GM23338 (cell line): ENCODE results near the gene SH3BP2. TPM values are rescaled to one million over a fixed set of nuclear protein-coding genes. Genes with fewer than 3 reads are reported as not detected.

ENCODE experiments used
- ATAC-seq: fragments of 200-7000 bp; cut with Tn5 transposase; 3 replicates; pipeline ENCODE4 v1.9.1; 2020
- DNase-seq: peaks from one replicate; pipeline ENCODE4 v3.0.0-alpha.2; 2015; ENCODE audit warnings: low spot score
- H2AFZ ChIP-seq: fragments of 200-600 bp; sonication (generic); 2 replicates; pipeline ENCODE4 v1.8.0; 2016; ENCODE audit warnings: antibody characterized with exemption, mild to moderate bottlenecking, moderate library complexity
- H3F3A ChIP-seq: fragments of 200-600 bp; sonication (generic); replicated peaks from 2 replicates; pipeline ENCODE4 v1.8.0; 2017; ENCODE audit warnings: antibody characterized with exemption, mixed run types, low read depth
- H3K27ac ChIP-seq: fragments of 200-600 bp; sonication (generic); 2 replicates; pipeline ENCODE4 v1.6.1; 2016; ENCODE audit warnings: low read depth
- H3K27me3 ChIP-seq: fragments of 200-600 bp; sonication (generic); 2 replicates; pipeline ENCODE4 v1.8.0; 2016; ENCODE audit warnings: mild to moderate bottlenecking, mixed run types, moderate library complexity; ENCODE audit not compliant: insufficient read depth
- H3K36me3 ChIP-seq: fragments of 200-600 bp; sonication (generic); 2 replicates; pipeline ENCODE4 v1.8.0; 2016; ENCODE audit warnings: mild to moderate bottlenecking; ENCODE audit not compliant: insufficient read depth
- H3K4me1 ChIP-seq: fragments of 200-600 bp; sonication (generic); 2 replicates; pipeline ENCODE4 v1.8.0; 2016; ENCODE audit warnings: mild to moderate bottlenecking, moderate library complexity; ENCODE audit not compliant: insufficient read depth
- H3K4me2 ChIP-seq: fragments of 200-600 bp; sonication (generic); 2 replicates; pipeline ENCODE4 v1.7.1; 2017; ENCODE audit warnings: mixed run types
- H3K4me3 ChIP-seq: fragments of 200-600 bp; sonication (generic); 2 replicates; pipeline ENCODE4 v1.6.1; 2016; ENCODE audit warnings: mixed run types
- H3K79me2 ChIP-seq: fragments of 200-600 bp; sonication (generic); replicated peaks from 2 replicates; pipeline ENCODE4 v1.8.0; 2017; ENCODE audit warnings: mild to moderate bottlenecking; ENCODE audit not compliant: insufficient read depth
- H3K9me2 ChIP-seq: fragments of 200-600 bp; sonication (generic); 2 replicates; pipeline ENCODE4 v1.8.0; 2017; ENCODE audit not compliant: insufficient read depth
- H4K20me1 ChIP-seq: fragments of 200-600 bp; sonication (generic); replicated peaks from 2 replicates; pipeline ENCODE4 v1.8.0; 2017; ENCODE audit warnings: mild to moderate bottlenecking; ENCODE audit not compliant: insufficient read depth
- H3K27ac Mint-ChIP-seq: 2 replicates; pipeline ENCODE4 v1.8.0; 2020; ENCODE audit warnings: inconsistent platforms, mild to moderate bottlenecking, moderate library complexity, mixed read lengths
- H3K27me3 Mint-ChIP-seq: 3 replicates; pipeline ENCODE4 v1.8.0; 2022; ENCODE audit warnings: low read depth, mild to moderate bottlenecking, moderate library complexity, mixed read lengths, inconsistent platforms; ENCODE audit not compliant: insufficient read depth, poor library complexity
- H3K36me3 Mint-ChIP-seq: 3 replicates; pipeline ENCODE4 v1.8.0; 2021; ENCODE audit warnings: low read depth, mild to moderate bottlenecking, inconsistent platforms, moderate library complexity, mixed read lengths
- H3K4me1 Mint-ChIP-seq: 3 replicates; pipeline ENCODE4 v1.8.0; 2020; ENCODE audit warnings: mild to moderate bottlenecking, inconsistent platforms, mixed read lengths
- H3K4me3 Mint-ChIP-seq: 3 replicates; pipeline ENCODE4 v1.8.0; 2021; ENCODE audit warnings: moderate library complexity, mild to moderate bottlenecking, inconsistent platforms, mixed read lengths
- H3K9me3 Mint-ChIP-seq: 3 replicates; pipeline ENCODE4 v1.8.0; 2020; ENCODE audit warnings: moderate library complexity, mild to moderate bottlenecking, inconsistent platforms, mixed read lengths
- CREB1 ChIP-seq: fragments of 250-450 bp; sonication (Bioruptor Pico); IDR thresholded peaks from 2 replicates; pipeline ENCODE4 v1.5.0; 2020; ENCODE audit warnings: low read depth, mild to moderate bottlenecking, moderate library complexity
- EZH2 ChIP-seq: fragments of 200-600 bp; sonication (generic); IDR thresholded peaks from one replicate; pipeline ENCODE4 v1.8.0; 2017; ENCODE audit warnings: antibody characterized with exemption, mild to moderate bottlenecking, low read depth; ENCODE audit not compliant: unreplicated experiment
- EZH2phosphoT487 ChIP-seq: fragments of 200-600 bp; sonication (generic); IDR thresholded peaks from one replicate; pipeline ENCODE4 v1.8.1; 2018; ENCODE audit warnings: antibody characterized with exemption; ENCODE audit not compliant: unreplicated experiment
- JUNB ChIP-seq: IDR thresholded peaks from one replicate; pipeline ENCODE4 v1.6.1; 2016; ENCODE audit warnings: antibody characterized with exemption; ENCODE audit not compliant: unreplicated experiment
- NANOG ChIP-seq: IDR thresholded peaks from 2 replicates; pipeline ENCODE4 v1.6.1; 2016; ENCODE audit warnings: antibody characterized with exemption, borderline replicate concordance
- POLR2AphosphoS5 ChIP-seq: IDR thresholded peaks from 2 replicates; pipeline ENCODE4 v1.6.1; 2016; ENCODE audit warnings: antibody characterized with exemption, low read depth
- STAT1 ChIP-seq: IDR thresholded peaks from one replicate; pipeline ENCODE4 v1.6.1; 2016; ENCODE audit warnings: antibody characterized with exemption; ENCODE audit not compliant: unreplicated experiment
- ZNF114 ChIP-seq: fragments of 250-450 bp; sonication (Bioruptor Pico); IDR thresholded peaks from 2 replicates; pipeline ENCODE4 v1.5.0; 2020; ENCODE audit warnings: mild to moderate bottlenecking, moderate library complexity
- ZNF331 ChIP-seq: fragments of 250-450 bp; sonication (Bioruptor Pico); IDR thresholded peaks from 2 replicates; pipeline ENCODE4 v1.5.0; 2020; ENCODE audit warnings: low read depth, mild to moderate bottlenecking, moderate library complexity
- polyA plus RNA-seq: library from polyadenylated mRNA; unstranded; fragments of >200 nt; fragmentation: Nextera tagmentation; extraction: Ambion mirVana; gene quantifications from 2 replicates; pipeline ENCODE4 v1.2.1, GENCODE V29; 2016
- total RNA-seq: library from RNA; depleted of rRNA; stranded (reverse); fragments of >200 nt; shearing (Covaris generic); gene quantifications from 2 replicates; pipeline ENCODE4 v1.2.3, GENCODE V29; 2014
- TF ChIP-seq, protein P1 (sequence below): IDR thresholded peaks from 2 replicates; pipeline ENCODE4 v1.6.1; 2016; ENCODE audit warnings: antibody characterized with exemption
- TF ChIP-seq, protein P2 (sequence below): IDR thresholded peaks from one replicate; pipeline ENCODE4 v1.6.1; 2018; ENCODE audit warnings: antibody characterized with exemption; ENCODE audit not compliant: unreplicated experiment
- TF ChIP-seq, protein P3 (sequence below), 2 experiments: fragments of 200-600 bp in 1 of 2; sonication (generic) in 1 of 2; conservative IDR thresholded peaks; 2 replicates each; pipeline versions ENCODE4 v1.5.1 to v1.6.1; 2016 to 2017; ENCODE audit warnings: antibody characterized with exemption in 2 of 2, low read depth in 2 of 2, mild to moderate bottlenecking in 2 of 2, moderate library complexity in 1 of 2
- TF ChIP-seq, protein P4 (sequence below): fragments of 250-450 bp; sonication (Bioruptor Pico); IDR thresholded peaks from 2 replicates; pipeline ENCODE4 v1.5.0; 2020; ENCODE audit warnings: mild to moderate bottlenecking, moderate library complexity

Gene SH3BP2
- total and polyA plus RNA-seq, 2 experiments from 2014 or later: 15.2 to 43.9 TPM

DNA sequence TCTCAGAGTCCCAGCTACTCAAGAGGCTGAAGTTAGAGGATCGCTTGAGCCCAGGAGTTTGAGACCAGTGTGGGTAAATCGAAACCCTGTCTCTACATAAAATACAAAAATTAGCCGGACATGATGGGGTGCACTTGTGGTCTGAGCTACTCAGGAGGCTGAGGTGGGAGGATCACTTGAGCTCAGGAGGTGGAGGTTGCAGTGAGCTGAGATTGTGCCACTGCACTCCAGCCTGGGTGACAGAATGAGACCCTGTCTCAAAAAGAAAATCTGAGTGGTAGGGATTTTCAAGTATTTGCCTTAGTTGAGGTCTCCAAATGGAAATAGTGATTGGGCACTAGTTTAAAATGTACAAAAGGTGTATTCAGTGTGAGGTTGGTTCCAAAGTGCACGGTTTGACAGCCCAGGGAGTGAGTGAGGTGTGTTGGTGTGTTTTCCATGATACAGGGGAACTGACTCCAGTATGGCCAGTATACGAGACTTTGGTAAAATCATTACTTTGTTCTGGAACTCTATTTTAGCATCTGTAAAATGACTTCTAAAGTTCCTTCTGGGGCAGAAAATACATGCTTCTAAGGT lies 64.6 kb downstream of the SH3BP2 start:
- Histone ChIP-seq H2AFZ (no peak overlapping the region), H3K4me1 (peaks cover 31% of the 10 kb centered on the region), H3F3A (0 out of 2 replicates have a peak, but pooled peaks cover 2% of the 10 kb centered on the region), H3K79me2 (peaks cover 95% of the 10 kb centered on the region), H3K27ac (no peak overlapping the region), H4K20me1 (peaks cover 10% of the 10 kb centered on the region), H3K9me2 (no peaks in the 10 kb centered on the region), H3K36me3 (no peaks in the 10 kb centered on the region), H3K4me2 (no peak overlapping the region), H3K27me3 (no peaks in the 10 kb centered on the region), H3K4me3 (no peak overlapping the region)
- no peak overlapping the region for H3K27ac Mint-ChIP-seq
- no peaks in the 10 kb centered on the region for H3K9me3 Mint-ChIP-seq
- H3K4me1 Mint-ChIP-seq: peaks cover 28% of the 10 kb centered on the region
- no peak for ATAC-seq
- H3K27me3 Mint-ChIP-seq: peaks cover 2% of the 10 kb centered on the region
- no peak for TF ChIP-seq STAT1
- TF ChIP-seq, protein P1, sequence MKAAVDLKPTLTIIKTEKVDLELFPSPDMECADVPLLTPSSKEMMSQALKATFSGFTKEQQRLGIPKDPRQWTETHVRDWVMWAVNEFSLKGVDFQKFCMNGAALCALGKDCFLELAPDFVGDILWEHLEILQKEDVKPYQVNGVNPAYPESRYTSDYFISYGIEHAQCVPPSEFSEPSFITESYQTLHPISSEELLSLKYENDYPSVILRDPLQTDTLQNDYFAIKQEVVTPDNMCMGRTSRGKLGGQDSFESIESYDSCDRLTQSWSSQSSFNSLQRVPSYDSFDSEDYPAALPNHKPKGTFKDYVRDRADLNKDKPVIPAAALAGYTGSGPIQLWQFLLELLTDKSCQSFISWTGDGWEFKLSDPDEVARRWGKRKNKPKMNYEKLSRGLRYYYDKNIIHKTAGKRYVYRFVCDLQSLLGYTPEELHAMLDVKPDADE: no peak
- no peak for TF ChIP-seq EZH2phosphoT487
- no peak for TF ChIP-seq JUNB
- TF ChIP-seq, protein P2, sequence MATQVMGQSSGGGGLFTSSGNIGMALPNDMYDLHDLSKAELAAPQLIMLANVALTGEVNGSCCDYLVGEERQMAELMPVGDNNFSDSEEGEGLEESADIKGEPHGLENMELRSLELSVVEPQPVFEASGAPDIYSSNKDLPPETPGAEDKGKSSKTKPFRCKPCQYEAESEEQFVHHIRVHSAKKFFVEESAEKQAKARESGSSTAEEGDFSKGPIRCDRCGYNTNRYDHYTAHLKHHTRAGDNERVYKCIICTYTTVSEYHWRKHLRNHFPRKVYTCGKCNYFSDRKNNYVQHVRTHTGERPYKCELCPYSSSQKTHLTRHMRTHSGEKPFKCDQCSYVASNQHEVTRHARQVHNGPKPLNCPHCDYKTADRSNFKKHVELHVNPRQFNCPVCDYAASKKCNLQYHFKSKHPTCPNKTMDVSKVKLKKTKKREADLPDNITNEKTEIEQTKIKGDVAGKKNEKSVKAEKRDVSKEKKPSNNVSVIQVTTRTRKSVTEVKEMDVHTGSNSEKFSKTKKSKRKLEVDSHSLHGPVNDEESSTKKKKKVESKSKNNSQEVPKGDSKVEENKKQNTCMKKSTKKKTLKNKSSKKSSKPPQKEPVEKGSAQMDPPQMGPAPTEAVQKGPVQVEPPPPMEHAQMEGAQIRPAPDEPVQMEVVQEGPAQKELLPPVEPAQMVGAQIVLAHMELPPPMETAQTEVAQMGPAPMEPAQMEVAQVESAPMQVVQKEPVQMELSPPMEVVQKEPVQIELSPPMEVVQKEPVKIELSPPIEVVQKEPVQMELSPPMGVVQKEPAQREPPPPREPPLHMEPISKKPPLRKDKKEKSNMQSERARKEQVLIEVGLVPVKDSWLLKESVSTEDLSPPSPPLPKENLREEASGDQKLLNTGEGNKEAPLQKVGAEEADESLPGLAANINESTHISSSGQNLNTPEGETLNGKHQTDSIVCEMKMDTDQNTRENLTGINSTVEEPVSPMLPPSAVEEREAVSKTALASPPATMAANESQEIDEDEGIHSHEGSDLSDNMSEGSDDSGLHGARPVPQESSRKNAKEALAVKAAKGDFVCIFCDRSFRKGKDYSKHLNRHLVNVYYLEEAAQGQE: no peak
- TF ChIP-seq ZNF114 (CRISPR knock-in tag): no peak
- TF ChIP-seq EZH2: no peak
- TF ChIP-seq POLR2AphosphoS5: no peak
- TF ChIP-seq, protein P3, sequence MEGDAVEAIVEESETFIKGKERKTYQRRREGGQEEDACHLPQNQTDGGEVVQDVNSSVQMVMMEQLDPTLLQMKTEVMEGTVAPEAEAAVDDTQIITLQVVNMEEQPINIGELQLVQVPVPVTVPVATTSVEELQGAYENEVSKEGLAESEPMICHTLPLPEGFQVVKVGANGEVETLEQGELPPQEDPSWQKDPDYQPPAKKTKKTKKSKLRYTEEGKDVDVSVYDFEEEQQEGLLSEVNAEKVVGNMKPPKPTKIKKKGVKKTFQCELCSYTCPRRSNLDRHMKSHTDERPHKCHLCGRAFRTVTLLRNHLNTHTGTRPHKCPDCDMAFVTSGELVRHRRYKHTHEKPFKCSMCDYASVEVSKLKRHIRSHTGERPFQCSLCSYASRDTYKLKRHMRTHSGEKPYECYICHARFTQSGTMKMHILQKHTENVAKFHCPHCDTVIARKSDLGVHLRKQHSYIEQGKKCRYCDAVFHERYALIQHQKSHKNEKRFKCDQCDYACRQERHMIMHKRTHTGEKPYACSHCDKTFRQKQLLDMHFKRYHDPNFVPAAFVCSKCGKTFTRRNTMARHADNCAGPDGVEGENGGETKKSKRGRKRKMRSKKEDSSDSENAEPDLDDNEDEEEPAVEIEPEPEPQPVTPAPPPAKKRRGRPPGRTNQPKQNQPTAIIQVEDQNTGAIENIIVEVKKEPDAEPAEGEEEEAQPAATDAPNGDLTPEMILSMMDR (conservative IDR thresholded peaks at IDR 0.05; ENCODE audit: low read depth in 2 of 2): no peak
- TF ChIP-seq, protein P4, sequence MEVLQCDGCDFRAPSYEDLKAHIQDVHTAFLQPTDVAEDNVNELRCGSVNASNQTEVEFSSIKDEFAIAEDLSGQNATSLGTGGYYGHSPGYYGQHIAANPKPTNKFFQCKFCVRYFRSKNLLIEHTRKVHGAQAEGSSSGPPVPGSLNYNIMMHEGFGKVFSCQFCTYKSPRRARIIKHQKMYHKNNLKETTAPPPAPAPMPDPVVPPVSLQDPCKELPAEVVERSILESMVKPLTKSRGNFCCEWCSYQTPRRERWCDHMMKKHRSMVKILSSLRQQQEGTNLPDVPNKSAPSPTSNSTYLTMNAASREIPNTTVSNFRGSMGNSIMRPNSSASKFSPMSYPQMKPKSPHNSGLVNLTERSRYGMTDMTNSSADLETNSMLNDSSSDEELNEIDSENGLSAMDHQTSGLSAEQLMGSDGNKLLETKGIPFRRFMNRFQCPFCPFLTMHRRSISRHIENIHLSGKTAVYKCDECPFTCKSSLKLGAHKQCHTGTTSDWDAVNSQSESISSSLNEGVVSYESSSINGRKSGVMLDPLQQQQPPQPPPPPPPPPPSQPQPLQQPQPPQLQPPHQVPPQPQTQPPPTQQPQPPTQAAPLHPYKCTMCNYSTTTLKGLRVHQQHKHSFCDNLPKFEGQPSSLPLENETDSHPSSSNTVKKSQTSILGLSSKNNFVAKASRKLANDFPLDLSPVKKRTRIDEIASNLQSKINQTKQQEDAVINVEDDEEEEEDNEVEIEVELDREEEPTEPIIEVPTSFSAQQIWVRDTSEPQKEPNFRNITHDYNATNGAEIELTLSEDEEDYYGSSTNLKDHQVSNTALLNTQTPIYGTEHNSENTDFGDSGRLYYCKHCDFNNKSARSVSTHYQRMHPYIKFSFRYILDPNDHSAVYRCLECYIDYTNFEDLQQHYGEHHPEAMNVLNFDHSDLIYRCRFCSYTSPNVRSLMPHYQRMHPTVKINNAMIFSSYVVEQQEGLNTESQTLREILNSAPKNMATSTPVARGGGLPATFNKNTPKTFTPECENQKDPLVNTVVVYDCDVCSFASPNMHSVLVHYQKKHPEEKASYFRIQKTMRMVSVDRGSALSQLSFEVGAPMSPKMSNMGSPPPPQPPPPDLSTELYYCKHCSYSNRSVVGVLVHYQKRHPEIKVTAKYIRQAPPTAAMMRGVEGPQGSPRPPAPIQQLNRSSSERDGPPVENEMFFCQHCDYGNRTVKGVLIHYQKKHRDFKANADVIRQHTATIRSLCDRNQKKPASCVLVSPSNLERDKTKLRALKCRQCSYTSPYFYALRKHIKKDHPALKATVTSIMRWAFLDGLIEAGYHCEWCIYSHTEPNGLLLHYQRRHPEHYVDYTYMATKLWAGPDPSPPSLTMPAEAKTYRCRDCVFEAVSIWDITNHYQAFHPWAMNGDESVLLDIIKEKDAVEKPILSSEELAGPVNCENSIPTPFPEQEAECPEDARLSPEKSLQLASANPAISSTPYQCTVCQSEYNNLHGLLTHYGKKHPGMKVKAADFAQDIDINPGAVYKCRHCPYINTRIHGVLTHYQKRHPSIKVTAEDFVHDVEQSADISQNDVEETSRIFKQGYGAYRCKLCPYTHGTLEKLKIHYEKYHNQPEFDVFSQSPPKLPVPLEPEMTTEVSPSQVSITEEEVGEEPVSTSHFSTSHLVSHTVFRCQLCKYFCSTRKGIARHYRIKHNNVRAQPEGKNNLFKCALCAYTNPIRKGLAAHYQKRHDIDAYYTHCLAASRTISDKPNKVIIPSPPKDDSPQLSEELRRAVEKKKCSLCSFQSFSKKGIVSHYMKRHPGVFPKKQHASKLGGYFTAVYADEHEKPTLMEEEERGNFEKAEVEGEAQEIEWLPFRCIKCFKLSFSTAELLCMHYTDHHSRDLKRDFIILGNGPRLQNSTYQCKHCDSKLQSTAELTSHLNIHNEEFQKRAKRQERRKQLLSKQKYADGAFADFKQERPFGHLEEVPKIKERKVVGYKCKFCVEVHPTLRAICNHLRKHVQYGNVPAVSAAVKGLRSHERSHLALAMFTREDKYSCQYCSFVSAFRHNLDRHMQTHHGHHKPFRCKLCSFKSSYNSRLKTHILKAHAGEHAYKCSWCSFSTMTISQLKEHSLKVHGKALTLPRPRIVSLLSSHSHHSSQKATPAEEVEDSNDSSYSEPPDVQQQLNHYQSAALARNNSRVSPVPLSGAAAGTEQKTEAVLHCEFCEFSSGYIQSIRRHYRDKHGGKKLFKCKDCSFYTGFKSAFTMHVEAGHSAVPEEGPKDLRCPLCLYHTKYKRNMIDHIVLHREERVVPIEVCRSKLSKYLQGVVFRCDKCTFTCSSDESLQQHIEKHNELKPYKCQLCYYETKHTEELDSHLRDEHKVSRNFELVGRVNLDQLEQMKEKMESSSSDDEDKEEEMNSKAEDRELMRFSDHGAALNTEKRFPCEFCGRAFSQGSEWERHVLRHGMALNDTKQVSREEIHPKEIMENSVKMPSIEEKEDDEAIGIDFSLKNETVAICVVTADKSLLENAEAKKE (CRISPR knock-in tag): no peak
- no peak for TF ChIP-seq ZNF331
- no peak for TF ChIP-seq NANOG
- TF ChIP-seq CREB1 (CRISPR knock-in tag): no peak
- no peak overlapping the region for H3K4me3 Mint-ChIP-seq
- no peak for DNase-seq
- H3K36me3 Mint-ChIP-seq: peaks cover 12% of the 10 kb centered on the region; the same call in 2 of the 3 replicates
